Activated gamma-delta T cell (primary cell): Measurements from ENCODE around the gene AGO4.
"Not testable (repeated sequence)": the region's sequence is repeated elsewhere in the genome, so short reads cannot be mapped to it uniquely, and the experiment has no call there.

Experiments
- DNase-seq: peaks from one replicate; lab custom pipeline; 2025; lab: John Stamatoyannopoulos, UW
- total RNA-seq, 2 donors: gene quantifications; one replicate each; lab custom pipeline; 2026; lab: John Stamatoyannopoulos, UW

Gene AGO4
- total RNA-seq = 147 to 148 reads per million in 2 donors

- DNase-seq = peak; percentile 29
Observed at GRCh38 chr1:35807614-35808449, at the start of gene AGO4. Gene AGO4 (plus strand): TSS chr1:35808016. CDS start chr1:35808417, 401 bp downstream.

- DNase-seq = no peak
Observed at GRCh38 chr1:35762141-35762540, 45.7 kb upstream of the AGO4 start.

GRCh38 chr1:35763201-35763600 lies 44.6 kb upstream of the AGO4 start:
- DNase-seq = no peak

- DNase-seq = no peak
Observed at GRCh38 chr1:35764283-35764682, 43.5 kb upstream of the AGO4 start.

GRCh38 chr1:35768350-35769187 lies 39.2 kb upstream of the AGO4 start:
- DNase-seq = no peak

GRCh38 chr1:35769188-35769758 lies 38.5 kb upstream of the AGO4 start:
- peak; percentile 73 for DNase-seq

GRCh38 chr1:35773711-35774110 lies 34.1 kb upstream of the AGO4 start:
- DNase-seq = no peak

- DNase-seq = not testable (repeated sequence)
Observed at GRCh38 chr1:35776172-35776571, 31.6 kb upstream of the AGO4 start.

- no peak for DNase-seq
Observed at GRCh38 chr1:35777109-35777508, 30.7 kb upstream of the AGO4 start.

GRCh38 chr1:35783055-35783583 lies 24.7 kb upstream of the AGO4 start:
- no peak for DNase-seq

GRCh38 chr1:35784364-35784763 lies 23.5 kb upstream of the AGO4 start:
- DNase-seq = not testable (repeated sequence)

- no peak for DNase-seq
Observed at GRCh38 chr1:35788139-35788538, 19.7 kb upstream of the AGO4 start.

GRCh38 chr1:35790670-35791069 lies 17.1 kb upstream of the AGO4 start:
- DNase-seq = no peak

- no peak for DNase-seq
Observed at GRCh38 chr1:35795295-35795694, 12.5 kb upstream of the AGO4 start.

- DNase-seq = no peak
Observed at GRCh38 chr1:35797380-35797779, 10.4 kb upstream of the AGO4 start.

GRCh38 chr1:35798019-35798418 lies 9.8 kb upstream of the AGO4 start:
- DNase-seq = not testable (repeated sequence)

GRCh38 chr1:35800167-35800887 lies 7.5 kb upstream of the AGO4 start:
- not testable (repeated sequence) for DNase-seq

GRCh38 chr1:35808450-35809113 lies 766 bp downstream of the AGO4 start:
- DNase-seq = no peak

- no peak for DNase-seq
Observed at GRCh38 chr1:35809114-35810095, 1.6 kb downstream of the AGO4 start.
